RWPE2 (cell line): ENCODE data around the gene NCAN.

Source experiments
- ATAC-seq: fragments of 200-7000 bp; cut with Tn5 transposase; 3 replicates; pipeline ENCODE4 v1.9.1; 2021; ENCODE audit warnings: low read depth
- DNase-seq: peaks from one replicate; pipeline ENCODE4 v3.0.0-alpha.2; 2020; ENCODE audit warnings: low spot score
- H3K27ac ChIP-seq: fragments of 450-650 bp; 2 replicates; pipeline ENCODE4 v1.5.1; 2017; ENCODE audit warnings: mild to moderate bottlenecking; ENCODE audit not compliant: poor library complexity, severe bottlenecking
- H3K27me3 ChIP-seq: fragments of 250-450 bp; sonication (Bioruptor Pico); 2 replicates; pipeline ENCODE4 v1.5.1; 2021; ENCODE audit warnings: mild to moderate bottlenecking, moderate library complexity; ENCODE audit not compliant: insufficient read depth, poor library complexity, severe bottlenecking
- H3K36me3 ChIP-seq: fragments of 250-450 bp; sonication (Bioruptor Pico); 2 replicates; pipeline ENCODE4 v1.5.1; 2020; ENCODE audit warnings: low read depth, mild to moderate bottlenecking, moderate library complexity
- H3K4me1 ChIP-seq: fragments of 250-450 bp; sonication (Bioruptor Pico); 2 replicates; pipeline ENCODE4 v1.5.1; 2021; ENCODE audit warnings: mild to moderate bottlenecking, moderate library complexity; ENCODE audit not compliant: insufficient read depth, poor library complexity, severe bottlenecking
- H3K4me3 ChIP-seq: fragments of 250-450 bp; sonication (Bioruptor Pico); 2 replicates; pipeline ENCODE4 v1.5.1; 2021; ENCODE audit warnings: mild to moderate bottlenecking, moderate library complexity; ENCODE audit not compliant: severe bottlenecking
- H3K9me3 ChIP-seq: fragments of 250-450 bp; sonication (Bioruptor Pico); 2 replicates; pipeline ENCODE4 v1.5.1; 2021; ENCODE audit warnings: mild to moderate bottlenecking, moderate library complexity; ENCODE audit not compliant: severe bottlenecking
- CTCF ChIP-seq: fragments of 450-650 bp; IDR thresholded peaks from one replicate; pipeline ENCODE4 v1.5.1; 2017; ENCODE audit warnings: mild to moderate bottlenecking, moderate library complexity; ENCODE audit not compliant: poor library complexity, severe bottlenecking

NCAN gene

GRCh38 chr19:19224150-19224851 lies 12.5 kb downstream of the NCAN start:
- no peak; the same call in 2 of the 3 replicates for ATAC-seq
- H3K27me3 ChIP-seq: peaks cover 7% of the 10 kb centered on the region

GRCh38 chr19:19224852-19225494 lies 13.2 kb downstream of the NCAN start:
- no peak for DNase-seq
- peak overlapping the region; percentile 28 for H3K4me3 ChIP-seq
- peak; percentile 84 for ATAC-seq

More at GRCh38 chr19:19224150-19224851, 12.5 kb downstream of the NCAN start:
- Histone ChIP-seq H3K4me1 (no peaks in the 10 kb centered on the region), H3K4me3 (no peak overlapping the region), H3K36me3 (no peaks in the 10 kb centered on the region), H3K9me3 (no peaks in the 10 kb centered on the region), H3K27ac (no peak overlapping the region)
- no peak for DNase-seq
- TF ChIP-seq CTCF: no peak

GRCh38 chr19:19226204-19226603 lies 14.4 kb downstream of the NCAN start:
- Histone ChIP-seq H3K4me1 (no peaks in the 10 kb centered on the region), H3K9me3 (no peaks in the 10 kb centered on the region), H3K27me3 (peaks cover 7% of the 10 kb centered on the region), H3K4me3 (no peak overlapping the region), H3K27ac (no peak overlapping the region), H3K36me3 (no peaks in the 10 kb centered on the region)
- no peak for TF ChIP-seq CTCF
- ATAC-seq: no peak
- DNase-seq: no peak

More at GRCh38 chr19:19224852-19225494, 13.2 kb downstream of the NCAN start:
- peak; percentile 79 for TF ChIP-seq CTCF
- no peaks in the 10 kb centered on the region for H3K36me3 ChIP-seq
- H3K9me3 ChIP-seq: no peaks in the 10 kb centered on the region
- no peak overlapping the region for H3K27ac ChIP-seq
- no peaks in the 10 kb centered on the region for H3K4me1 ChIP-seq
- H3K27me3 ChIP-seq: peaks cover 7% of the 10 kb centered on the region

- ATAC-seq: no peak
- no peak for DNase-seq
- H3K9me3 ChIP-seq: no peaks in the 10 kb centered on the region
- no peaks in the 10 kb centered on the region for H3K4me1 ChIP-seq
- H3K27ac ChIP-seq: no peak overlapping the region
- H3K27me3 ChIP-seq: peaks cover 7% of the 10 kb centered on the region
- no peak for TF ChIP-seq CTCF
- H3K4me3 ChIP-seq: no peak overlapping the region
- no peaks in the 10 kb centered on the region for H3K36me3 ChIP-seq
These were observed 14.9 kb downstream of the NCAN start for GRCh38 chr19:19226663-19227062.

- Histone ChIP-seq H3K4me1 (no peaks in the 10 kb centered on the region), H3K9me3 (no peaks in the 10 kb centered on the region), H3K4me3 (no peak overlapping the region), H3K27me3 (peaks cover 7% of the 10 kb centered on the region), H3K27ac (no peak overlapping the region), H3K36me3 (no peaks in the 10 kb centered on the region)
- no peak for TF ChIP-seq CTCF
- DNase-seq (no peak), ATAC-seq (no peak)
These were observed 15.5 kb downstream of the NCAN start for GRCh38 chr19:19227217-19227616.
